HepG2 (cell line): ENCODE measurements around the gene TPM2. TPM values are rescaled to one million over a fixed set of nuclear protein-coding genes. Genes with fewer than 3 reads are reported as not detected.

Experiments
- CSRNP2 ChIP-seq: sonication (generic); formaldehyde crosslinking; conservative IDR thresholded peaks from 2 replicates; pipeline ENCODE4 v1.8.0; 2022; ENCODE audit warnings: low read depth, missing genetic modification reagents
- KDM5A ChIP-seq: fragments of 200-600 bp; sonication (generic); IDR thresholded peaks from 2 replicates; pipeline ENCODE4 v1.7.0; 2018; ENCODE audit warnings: antibody characterized with exemption, mild to moderate bottlenecking, low read length, borderline replicate concordance
- SAFB2 ChIP-seq: sonication (generic); formaldehyde crosslinking; IDR thresholded peaks from 2 replicates; pipeline ENCODE4 v1.5.1; 2020; ENCODE audit warnings: missing genetic modification reagents, low read depth, mild to moderate bottlenecking, borderline replicate concordance
- UBTF ChIP-seq: sonication (generic); formaldehyde crosslinking; IDR thresholded peaks from 2 replicates; pipeline ENCODE4 v1.4.0; 2020; ENCODE audit warnings: mild to moderate bottlenecking, missing genetic modification reagents
- ZBTB7A ChIP-seq: sonication (generic); formaldehyde crosslinking; IDR thresholded peaks from 2 replicates; pipeline ENCODE4 v1.8.0; 2022; ENCODE audit warnings: mild to moderate bottlenecking, missing genetic modification reagents
- ZFP90 ChIP-seq: sonication (generic); formaldehyde crosslinking; IDR thresholded peaks from 2 replicates; pipeline ENCODE4 v1.8.0; 2022; ENCODE audit warnings: missing genetic modification reagents, mild to moderate bottlenecking, inconsistent platforms, borderline replicate concordance
- ZNF12 ChIP-seq: sonication (generic); formaldehyde crosslinking; IDR thresholded peaks from 2 replicates; pipeline ENCODE4 v1.5.0; 2020; ENCODE audit warnings: missing genetic modification reagents
- ZNF263 ChIP-seq: sonication (generic); formaldehyde crosslinking; IDR thresholded peaks from 2 replicates; pipeline ENCODE4 v1.4.0; 2020; ENCODE audit warnings: missing genetic modification reagents
- ZNF296 ChIP-seq: sonication (generic); formaldehyde crosslinking; conservative IDR thresholded peaks from 2 replicates; pipeline ENCODE4 v1.5.0; 2020; ENCODE audit warnings: mild to moderate bottlenecking, missing genetic modification reagents
- ZNF367 ChIP-seq: sonication (generic); formaldehyde crosslinking; IDR thresholded peaks from 2 replicates; pipeline ENCODE4 v1.4.0; 2020; ENCODE audit warnings: missing genetic modification reagents, borderline replicate concordance
- ZNF44 ChIP-seq: sonication (generic); formaldehyde crosslinking; IDR thresholded peaks from 2 replicates; pipeline ENCODE4 v1.5.1; 2020; ENCODE audit warnings: mild to moderate bottlenecking, missing genetic modification reagents
- ZNF615 ChIP-seq: sonication (generic); formaldehyde crosslinking; IDR thresholded peaks from 2 replicates; pipeline ENCODE4 v1.5.0; 2020; ENCODE audit warnings: mild to moderate bottlenecking, missing genetic modification reagents, borderline replicate concordance
- ZNF678 ChIP-seq: sonication (generic); formaldehyde crosslinking; IDR thresholded peaks from 2 replicates; pipeline ENCODE4 v1.4.0; 2020; ENCODE audit warnings: mild to moderate bottlenecking, missing genetic modification reagents
- ZNF720 ChIP-seq: sonication (generic); formaldehyde crosslinking; IDR thresholded peaks from 2 replicates; pipeline ENCODE4 v1.4.0; 2020; ENCODE audit warnings: missing genetic modification reagents
- ZNF816 ChIP-seq: sonication (generic); formaldehyde crosslinking; IDR thresholded peaks from 2 replicates; pipeline ENCODE4 v1.8.0; 2022; ENCODE audit warnings: missing genetic modification reagents, mild to moderate bottlenecking, borderline replicate concordance
- ZNF841 ChIP-seq: sonication (generic); formaldehyde crosslinking; IDR thresholded peaks from 2 replicates; pipeline ENCODE4 v1.8.1; 2023; ENCODE audit warnings: missing genetic modification reagents, borderline replicate concordance
- polyA plus RNA-seq, 8 experiments: library from polyadenylated mRNA; depleted of rRNA in 3 of 8; stranded (reverse) in 7 of 8; unstranded in 1 of 8; fragments of >200 nt; fragmentation: Illumina TruSeq in 4 of 8; extraction: Trizol in 4 of 8; gene quantifications; 2 replicates each; pipeline versions ENCODE4 v1.2.1 to v1.2.3, GENCODE V29; 2011 to 2016; ENCODE audit warnings: low read depth in 4 of 8, missing spikeins in 1 of 8, mixed read lengths in 1 of 8; ENCODE audit not compliant: insufficient read depth in 1 of 8
- total RNA-seq, 5 experiments: library from RNA; depleted of rRNA; stranded (reverse); fragments of >200 nt; fragmentation: Illumina TruSeq; extraction: Trizol; gene quantifications; 2 replicates each; pipeline ENCODE4 v1.2.3, GENCODE V29; 2016; ENCODE audit warnings: low read depth in 1 of 5
- TF ChIP-seq, protein P1 (sequence below): sonication (generic); formaldehyde crosslinking; IDR thresholded peaks from one replicate; pipeline ENCODE4 v1.5.1; 2020; ENCODE audit warnings: mild to moderate bottlenecking, missing genetic modification reagents; ENCODE audit errors: not compliant biosample characterization

TPM2 gene
- total and polyA plus RNA-seq, 2 of the 13 experiments (the other 11 are each of a cell fraction or from before 2014, with no cell fraction given): 3.1 to 10.7 TPM

DNA sequence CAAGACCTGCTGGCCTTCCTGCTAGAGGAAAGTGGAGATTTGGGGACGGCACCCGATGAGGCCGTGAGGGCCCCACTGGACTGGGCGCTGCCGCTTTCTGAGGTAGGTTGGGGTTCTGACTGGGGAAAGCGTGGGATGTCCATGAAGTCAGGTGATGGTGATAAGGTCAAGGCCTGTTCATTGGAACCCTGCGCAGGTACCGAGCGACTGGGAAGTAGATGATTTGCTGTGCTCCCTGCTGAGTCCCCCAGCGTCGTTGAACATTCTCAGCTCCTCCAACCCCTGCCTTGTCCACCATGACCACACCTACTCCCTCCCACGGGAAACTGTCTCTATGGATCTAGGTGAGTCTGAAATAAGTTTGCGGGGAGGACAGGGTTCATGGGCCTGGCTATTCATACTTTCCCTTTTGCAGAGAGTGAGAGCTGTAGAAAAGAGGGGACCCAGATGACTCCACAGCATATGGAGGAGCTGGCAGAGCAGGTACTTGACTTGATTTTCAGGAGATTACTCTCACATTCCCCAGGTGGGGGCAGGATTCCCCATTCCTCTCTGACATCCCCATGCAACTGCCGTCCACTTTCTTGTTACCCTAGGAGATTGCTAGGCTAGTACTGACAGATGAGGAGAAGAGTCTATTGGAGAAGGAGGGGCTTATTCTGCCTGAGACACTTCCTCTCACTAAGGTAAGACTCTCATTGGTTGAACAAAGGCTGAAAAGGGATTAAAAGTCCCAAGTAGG, 43.2 kb upstream of the TPM2 start (continued):
- TF ChIP-seq KDM5A (0 out of 2 replicates have a peak, but pooled peaks have one; percentile 66), ZNF367 (CRISPR knock-in tag) (no peak), ZNF678 (CRISPR knock-in tag) (0 out of 2 replicates have a peak, but pooled peaks have one; percentile 45), UBTF (CRISPR knock-in tag) (no peak), ZNF44 (CRISPR knock-in tag) (no peak), ZNF263 (CRISPR knock-in tag) (peak; percentile 91), SAFB2 (CRISPR knock-in tag) (no peak), ZBTB7A (CRISPR knock-in tag) (no peak), ZNF615 (no peak), ZNF12 (CRISPR knock-in tag) (peak; percentile 4; the same call in 1 of the 2 replicates), ZNF720 (no peak), ZNF816 (CRISPR knock-in tag) (0 out of 2 replicates have a peak, but pooled peaks have one; percentile 9), ZNF841 (no peak), ZNF296 (CRISPR knock-in tag) (no peak), CSRNP2 (CRISPR knock-in tag) (no peak), ZFP90 (CRISPR knock-in tag) (no peak)
- TF ChIP-seq, protein P1, sequence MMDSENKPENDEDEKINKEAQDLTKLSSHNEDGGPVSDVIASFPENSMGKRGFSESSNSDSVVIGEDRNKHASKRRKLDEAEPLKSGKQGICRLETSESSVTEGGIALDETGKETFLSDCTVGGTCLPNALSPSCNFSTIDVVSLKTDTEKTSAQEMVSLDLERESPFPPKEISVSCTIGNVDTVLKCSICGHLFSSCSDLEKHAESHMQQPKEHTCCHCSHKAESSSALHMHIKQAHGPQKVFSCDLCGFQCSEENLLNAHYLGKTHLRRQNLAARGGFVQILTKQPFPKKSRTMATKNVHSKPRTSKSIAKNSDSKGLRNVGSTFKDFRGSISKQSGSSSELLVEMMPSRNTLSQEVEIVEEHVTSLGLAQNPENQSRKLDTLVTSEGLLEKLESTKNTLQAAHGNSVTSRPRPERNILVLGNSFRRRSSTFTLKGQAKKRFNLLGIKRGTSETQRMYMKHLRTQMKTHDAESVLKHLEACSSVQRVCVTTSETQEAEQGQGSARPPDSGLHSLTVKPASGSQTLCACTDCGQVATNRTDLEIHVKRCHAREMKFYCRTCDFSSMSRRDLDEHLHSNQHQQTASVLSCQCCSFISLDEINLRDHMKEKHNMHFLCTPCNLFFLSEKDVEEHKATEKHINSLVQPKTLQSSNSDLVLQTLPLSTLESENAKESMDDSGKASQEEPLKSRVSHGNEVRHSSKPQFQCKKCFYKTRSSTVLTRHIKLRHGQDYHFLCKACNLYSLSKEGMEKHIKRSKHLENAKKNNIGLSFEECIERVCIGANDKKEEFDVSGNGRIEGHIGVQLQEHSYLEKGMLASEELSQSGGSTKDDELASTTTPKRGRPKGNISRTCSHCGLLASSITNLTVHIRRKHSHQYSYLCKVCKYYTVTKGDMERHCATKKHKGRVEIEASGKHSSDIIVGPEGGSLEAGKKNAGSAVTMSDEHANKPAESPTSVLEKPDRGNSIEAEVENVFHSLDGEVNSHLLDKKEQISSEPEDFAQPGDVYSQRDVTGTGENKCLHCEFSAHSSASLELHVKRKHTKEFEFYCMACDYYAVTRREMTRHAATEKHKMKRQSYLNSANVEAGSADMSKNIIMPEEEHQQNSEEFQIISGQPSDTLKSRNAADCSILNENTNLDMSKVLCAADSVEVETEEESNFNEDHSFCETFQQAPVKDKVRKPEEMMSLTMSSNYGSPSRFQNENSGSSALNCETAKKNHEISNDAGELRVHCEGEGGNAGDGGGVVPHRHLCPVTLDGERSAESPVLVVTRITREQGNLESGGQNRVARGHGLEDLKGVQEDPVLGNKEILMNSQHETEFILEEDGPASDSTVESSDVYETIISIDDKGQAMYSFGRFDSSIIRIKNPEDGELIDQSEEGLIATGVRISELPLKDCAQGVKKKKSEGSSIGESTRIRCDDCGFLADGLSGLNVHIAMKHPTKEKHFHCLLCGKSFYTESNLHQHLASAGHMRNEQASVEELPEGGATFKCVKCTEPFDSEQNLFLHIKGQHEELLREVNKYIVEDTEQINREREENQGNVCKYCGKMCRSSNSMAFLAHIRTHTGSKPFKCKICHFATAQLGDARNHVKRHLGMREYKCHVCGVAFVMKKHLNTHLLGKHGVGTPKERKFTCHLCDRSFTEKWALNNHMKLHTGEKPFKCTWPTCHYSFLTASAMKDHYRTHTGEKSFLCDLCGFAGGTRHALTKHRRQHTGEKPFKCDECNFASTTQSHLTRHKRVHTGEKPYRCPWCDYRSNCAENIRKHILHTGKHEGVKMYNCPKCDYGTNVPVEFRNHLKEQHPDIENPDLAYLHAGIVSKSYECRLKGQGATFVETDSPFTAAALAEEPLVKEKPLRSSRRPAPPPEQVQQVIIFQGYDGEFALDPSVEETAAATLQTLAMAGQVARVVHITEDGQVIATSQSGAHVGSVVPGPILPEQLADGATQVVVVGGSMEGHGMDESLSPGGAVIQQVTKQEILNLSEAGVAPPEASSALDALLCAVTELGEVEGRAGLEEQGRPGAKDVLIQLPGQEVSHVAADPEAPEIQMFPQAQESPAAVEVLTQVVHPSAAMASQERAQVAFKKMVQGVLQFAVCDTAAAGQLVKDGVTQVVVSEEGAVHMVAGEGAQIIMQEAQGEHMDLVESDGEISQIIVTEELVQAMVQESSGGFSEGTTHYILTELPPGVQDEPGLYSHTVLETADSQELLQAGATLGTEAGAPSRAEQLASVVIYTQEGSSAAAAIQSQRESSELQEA (CRISPR knock-in tag): no peak
